ENCODE results near the gene BPI. TPM values are rescaled to one million over a fixed set of nuclear protein-coding genes. Genes with fewer than 3 reads are reported as not detected.
"Not testable (repeated sequence)": the region's sequence is repeated elsewhere in the genome, so short reads cannot be mapped to it uniquely, and the experiment has no call there.

Gene BPI
- total and polyA plus RNA-seq, 4 donors: 5.0 to 11.5 (median 8.7) TPM; not detected in 1

DNA sequence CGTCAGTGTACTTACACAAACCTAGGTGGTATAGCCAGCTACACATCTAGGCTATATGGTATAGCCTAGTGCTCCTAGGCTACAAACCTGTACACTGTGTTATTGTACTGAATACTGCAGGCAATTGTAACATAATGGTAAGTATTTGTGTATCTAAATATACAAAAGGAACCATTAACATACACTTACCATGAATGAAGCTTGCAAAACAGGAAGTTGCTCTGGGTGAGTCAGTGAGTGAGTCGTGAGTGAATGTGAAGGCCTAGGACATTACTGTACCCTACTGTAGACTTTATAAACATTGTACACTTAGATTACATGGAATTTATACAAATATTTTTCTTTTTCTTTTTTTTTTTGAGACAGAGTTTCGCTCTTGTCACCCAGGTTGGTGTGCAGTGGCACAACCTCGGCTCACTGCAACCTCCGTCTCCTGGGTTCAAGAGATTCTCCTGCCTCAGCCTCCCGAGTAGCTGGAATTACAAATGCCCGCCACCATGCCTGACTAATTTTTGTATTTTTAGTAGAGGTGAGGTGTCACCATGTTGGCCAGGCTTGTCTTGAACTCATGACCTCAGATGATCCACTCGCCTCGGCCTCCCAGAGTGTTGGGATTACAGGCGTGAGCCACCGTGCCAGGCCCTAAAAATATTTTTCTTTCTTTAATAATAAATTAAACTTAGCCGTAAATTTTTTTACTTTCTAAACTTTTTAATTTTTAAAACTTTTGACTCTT, 28.0 kb upstream of the BPI start:
- H3K4me1 ChIP-seq (ENCODE audit: control insufficient read depth, insufficient read depth, low read length): peaks cover 24% of the 10 kb centered on the region
- no peak overlapping the region for H3K4me3 ChIP-seq (ENCODE audit: low read depth, low read length)
- 100% methylated on average over 3 of the region's 12 CpGs for WGBS (ENCODE audit: insufficient coverage)
- H3K27ac ChIP-seq (ENCODE audit: low read depth, low read length): no peak overlapping the region
- no peaks in the 10 kb centered on the region for H3K27me3 ChIP-seq (ENCODE audit: control insufficient read depth, insufficient read depth, low read length)
- no peaks in the 10 kb centered on the region for H3K9me3 ChIP-seq (ENCODE audit: control insufficient read depth, insufficient read depth, low read length)
- DNase-seq (ENCODE audit: low read depth in 4 of 6, low spot score in 6 of 6): no peak
- no peaks in the 10 kb centered on the region for H3K36me3 ChIP-seq (ENCODE audit: control insufficient read depth, insufficient read depth, low read length)

GRCh38 chr20:38277285-38277684, 26.7 kb upstream of the BPI start:
- Histone ChIP-seq H3K27ac (ENCODE audit: low read depth, low read length) (no peak overlapping the region), H3K9me3 (ENCODE audit: control insufficient read depth, insufficient read depth, low read length) (no peaks in the 10 kb centered on the region), H3K4me3 (ENCODE audit: low read depth, low read length) (no peak overlapping the region), H3K4me1 (ENCODE audit: control insufficient read depth, insufficient read depth, low read length) (peaks cover 19% of the 10 kb centered on the region), H3K27me3 (ENCODE audit: control insufficient read depth, insufficient read depth, low read length) (no peaks in the 10 kb centered on the region), H3K36me3 (ENCODE audit: control insufficient read depth, insufficient read depth, low read length) (no peaks in the 10 kb centered on the region)
- whole genome bisulfite sequencing (ENCODE audit: insufficient coverage): 100% methylated on average over 1 of the region's 5 CpGs
- DNase-seq (ENCODE audit: low read depth in 4 of 6, low spot score in 6 of 6): no peak

- H3K36me3 ChIP-seq (ENCODE audit: control insufficient read depth, insufficient read depth, low read length): no peaks in the 10 kb centered on the region
Observed at GRCh38 chr20:38277691-38278090, 26.3 kb upstream of the BPI start.

DNA sequence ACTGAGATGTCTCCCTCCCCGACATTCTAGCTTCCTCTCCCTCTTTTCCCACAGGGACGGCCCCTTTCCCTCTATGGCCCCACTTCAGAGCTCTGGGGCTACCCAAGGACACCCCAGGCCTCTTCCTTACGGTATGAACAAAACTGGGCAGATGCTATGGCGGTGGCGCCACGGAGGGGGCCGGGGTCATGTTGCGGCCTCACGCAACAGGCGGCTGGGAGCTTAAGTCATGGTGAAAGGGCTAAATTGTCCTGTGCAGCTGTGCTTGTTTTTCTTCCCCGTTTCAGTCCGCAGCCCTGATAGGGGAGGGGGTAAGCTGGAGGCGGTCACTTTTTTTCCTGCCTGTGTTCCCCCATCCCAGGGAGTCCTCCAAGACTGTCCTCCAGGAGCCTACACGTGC, 25.8 kb upstream of the BPI start:
- H3K27me3 ChIP-seq (ENCODE audit: control insufficient read depth, insufficient read depth, low read length): no peaks in the 10 kb centered on the region
- H3K4me3 ChIP-seq (ENCODE audit: low read depth, low read length): no peak overlapping the region
- WGBS (ENCODE audit: insufficient coverage): 25% methylated on average over 10 of the region's 14 CpGs
- H3K9me3 ChIP-seq (ENCODE audit: control insufficient read depth, insufficient read depth, low read length): no peaks in the 10 kb centered on the region
- peaks cover 16% of the 10 kb centered on the region for H3K4me1 ChIP-seq (ENCODE audit: control insufficient read depth, insufficient read depth, low read length)
- H3K27ac ChIP-seq (ENCODE audit: low read depth, low read length): peak overlapping the region; percentile 55
- DNase-seq (ENCODE audit: low read depth in 4 of 6, low spot score in 6 of 6): peak in 2 of 6 donors; percentile 48 to 74
- H3K36me3 ChIP-seq (ENCODE audit: control insufficient read depth, insufficient read depth, low read length): no peaks in the 10 kb centered on the region

More at GRCh38 chr20:38277691-38278090, 26.3 kb upstream of the BPI start:
- Histone ChIP-seq H3K4me1 (ENCODE audit: control insufficient read depth, insufficient read depth, low read length) (peaks cover 16% of the 10 kb centered on the region), H3K27me3 (ENCODE audit: control insufficient read depth, insufficient read depth, low read length) (no peaks in the 10 kb centered on the region), H3K27ac (ENCODE audit: low read depth, low read length) (peak overlapping the region; percentile 55), H3K4me3 (ENCODE audit: low read depth, low read length) (no peak overlapping the region), H3K9me3 (ENCODE audit: control insufficient read depth, insufficient read depth, low read length) (no peaks in the 10 kb centered on the region)
- WGBS (ENCODE audit: insufficient coverage): no CpG with 5 or more reads among the region's 2 CpGs
- no peak for DNase-seq (ENCODE audit: low read depth in 4 of 6, low spot score in 6 of 6)

- no peak for DNase-seq (ENCODE audit: low read depth in 4 of 6, low spot score in 6 of 6)
- H3K4me3 ChIP-seq (ENCODE audit: low read depth, low read length): no peak overlapping the region
- no peaks in the 10 kb centered on the region for H3K9me3 ChIP-seq (ENCODE audit: control insufficient read depth, insufficient read depth, low read length)
- peaks cover 16% of the 10 kb centered on the region for H3K4me1 ChIP-seq (ENCODE audit: control insufficient read depth, insufficient read depth, low read length)
- H3K27me3 ChIP-seq (ENCODE audit: control insufficient read depth, insufficient read depth, low read length): no peaks in the 10 kb centered on the region
- peak overlapping the region; percentile 55 for H3K27ac ChIP-seq (ENCODE audit: low read depth, low read length)
- WGBS (ENCODE audit: insufficient coverage): no CpG with 5 or more reads among the region's 2 CpGs
- no peaks in the 10 kb centered on the region for H3K36me3 ChIP-seq (ENCODE audit: control insufficient read depth, insufficient read depth, low read length)
Observed at GRCh38 chr20:38278763-38279162, 25.2 kb upstream of the BPI start.

DNA sequence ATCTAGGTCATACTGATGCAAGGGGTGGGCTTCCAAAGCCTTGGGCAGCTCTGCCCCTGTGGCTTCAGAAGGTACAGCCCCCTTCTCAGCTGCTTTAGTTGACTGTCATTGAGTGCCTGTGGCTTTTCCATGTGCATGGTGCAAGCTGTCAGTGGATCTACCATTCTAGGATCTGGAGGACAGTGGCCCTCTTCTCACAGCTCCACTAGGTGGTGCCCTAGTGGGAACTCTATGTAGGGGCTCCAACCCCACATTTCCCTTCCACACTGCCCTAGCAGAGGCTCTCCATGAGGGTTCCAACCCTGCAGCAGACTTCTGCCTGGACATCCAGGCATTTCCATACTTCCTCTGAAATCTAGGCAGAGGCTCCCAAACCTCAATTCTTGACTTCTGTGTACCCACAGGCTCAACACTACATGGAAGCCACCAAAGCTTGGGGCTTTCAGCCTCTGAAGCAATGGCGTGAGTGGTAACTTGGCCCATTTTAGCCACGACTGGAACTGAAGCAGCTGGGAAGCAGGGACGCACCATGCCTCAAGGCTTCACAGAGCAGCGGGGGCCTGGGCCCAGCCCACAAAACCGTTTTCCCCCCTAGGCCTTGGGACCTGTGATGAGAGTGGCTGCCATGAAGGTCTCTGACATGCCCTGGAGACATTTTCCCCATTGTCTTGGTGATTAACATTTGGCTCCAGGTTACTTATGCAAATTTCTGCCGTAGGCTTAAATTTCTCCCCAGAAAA, 22.6 kb upstream of the BPI start:
- not testable (repeated sequence) for H3K36me3 ChIP-seq (ENCODE audit: control insufficient read depth, insufficient read depth, low read length); H3K27ac ChIP-seq (ENCODE audit: low read depth, low read length); H3K9me3 ChIP-seq (ENCODE audit: control insufficient read depth, insufficient read depth, low read length); H3K27me3 ChIP-seq (ENCODE audit: control insufficient read depth, insufficient read depth, low read length); H3K4me3 ChIP-seq (ENCODE audit: low read depth, low read length); DNase-seq (ENCODE audit: low read depth in 4 of 6, low spot score in 6 of 6)
- H3K4me1 ChIP-seq (ENCODE audit: control insufficient read depth, insufficient read depth, low read length): peaks cover 16% of the 10 kb centered on the region
- WGBS (ENCODE audit: insufficient coverage): 92% methylated on average over 6 of the region's 6 CpGs

DNA sequence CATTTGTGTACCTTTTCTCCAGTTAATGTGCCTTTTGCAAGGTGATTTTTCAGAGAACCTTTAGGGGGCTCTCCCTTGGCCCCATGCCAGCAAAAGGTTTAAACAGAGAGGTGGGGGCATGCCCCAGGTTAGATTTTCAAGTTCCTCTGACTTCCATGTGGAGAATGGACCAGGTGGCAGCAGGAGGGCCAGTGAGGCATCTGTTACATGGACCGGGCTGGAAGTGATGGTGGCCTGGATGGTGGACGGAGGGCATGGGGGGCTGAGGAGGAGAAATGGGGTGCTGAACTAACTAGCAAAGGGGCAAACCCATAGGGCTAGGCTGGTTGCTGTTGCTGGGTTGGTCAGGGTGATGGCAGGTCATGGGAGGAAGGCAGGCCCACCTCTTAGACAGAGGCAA, 20.7 kb upstream of the BPI start:
- WGBS (ENCODE audit: insufficient coverage): 74% methylated on average over 2 of the region's 2 CpGs
- no peaks in the 10 kb centered on the region for H3K36me3 ChIP-seq (ENCODE audit: control insufficient read depth, insufficient read depth, low read length)
- H3K9me3 ChIP-seq (ENCODE audit: control insufficient read depth, insufficient read depth, low read length): no peaks in the 10 kb centered on the region
- no peaks in the 10 kb centered on the region for H3K27me3 ChIP-seq (ENCODE audit: control insufficient read depth, insufficient read depth, low read length)
- H3K4me1 ChIP-seq (ENCODE audit: control insufficient read depth, insufficient read depth, low read length): peaks cover 25% of the 10 kb centered on the region
- DNase-seq (ENCODE audit: low read depth in 4 of 6, low spot score in 6 of 6): no peak
- no peak overlapping the region for H3K4me3 ChIP-seq (ENCODE audit: low read depth, low read length)
- no peak overlapping the region for H3K27ac ChIP-seq (ENCODE audit: low read depth, low read length)

DNA sequence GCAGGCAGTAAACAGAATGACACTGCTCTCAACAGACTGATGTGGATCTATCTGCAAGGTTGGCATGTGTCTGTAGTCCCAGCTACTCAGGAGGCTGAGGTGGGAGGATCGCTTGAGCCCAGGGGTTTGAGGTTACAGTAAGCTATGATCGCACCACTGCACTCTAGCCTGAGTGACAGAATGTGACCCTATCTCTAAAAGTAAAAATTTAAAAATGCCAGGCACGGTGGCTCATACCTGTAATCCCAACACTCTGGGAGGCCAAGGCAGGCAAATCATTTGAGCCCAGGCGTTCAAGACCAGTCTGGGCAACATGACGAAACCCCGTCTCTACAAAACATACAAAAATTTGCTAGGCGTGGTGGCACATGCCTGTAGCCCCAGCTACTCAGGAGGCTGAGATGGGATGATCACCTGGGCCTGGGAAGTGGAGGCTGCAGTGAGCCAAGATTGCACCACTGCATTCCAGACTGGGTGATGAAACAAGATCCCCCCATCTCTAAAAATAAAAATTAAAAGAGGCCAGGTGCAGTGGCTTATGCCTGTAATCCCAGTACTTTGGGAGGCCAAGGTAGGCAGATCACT, 19.8 kb upstream of the BPI start:
- not testable (repeated sequence) for DNase-seq (ENCODE audit: low read depth in 4 of 6, low spot score in 6 of 6); H3K27me3 ChIP-seq (ENCODE audit: control insufficient read depth, insufficient read depth, low read length); H3K36me3 ChIP-seq (ENCODE audit: control insufficient read depth, insufficient read depth, low read length); H3K4me3 ChIP-seq (ENCODE audit: low read depth, low read length); H3K9me3 ChIP-seq (ENCODE audit: control insufficient read depth, insufficient read depth, low read length); H3K27ac ChIP-seq (ENCODE audit: low read depth, low read length)
- 87% methylated on average over 5 of the region's 7 CpGs for WGBS (ENCODE audit: insufficient coverage)
- peaks cover 19% of the 10 kb centered on the region for H3K4me1 ChIP-seq (ENCODE audit: control insufficient read depth, insufficient read depth, low read length)

DNA sequence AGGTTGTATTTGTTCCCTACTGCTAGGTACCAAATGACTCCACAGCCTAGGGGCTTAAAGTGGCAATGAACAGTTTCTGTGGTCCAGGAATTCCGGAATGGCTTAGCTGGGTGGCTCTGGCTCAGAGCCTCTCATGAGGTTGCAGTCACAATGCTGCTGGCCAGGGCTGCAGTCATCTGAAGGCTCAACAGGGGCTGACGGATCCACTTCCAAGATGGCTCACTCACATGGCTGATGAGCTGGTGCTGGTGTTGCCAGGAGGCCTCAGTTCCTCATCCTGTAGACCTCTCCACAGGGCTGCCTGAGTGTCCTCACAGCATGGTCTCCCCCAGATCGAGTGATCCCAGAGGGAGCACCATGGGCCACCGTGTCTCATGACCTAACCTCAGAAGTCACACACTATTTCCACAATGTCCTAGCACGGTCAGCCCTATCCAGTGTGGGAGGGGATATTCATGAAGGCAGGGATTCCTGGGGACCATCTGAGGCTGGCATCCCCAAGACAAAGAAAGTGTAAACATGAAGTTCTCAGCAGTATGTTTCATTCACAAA, 19.0 kb upstream of the BPI start:
- WGBS (ENCODE audit: insufficient coverage): 100% methylated on average over 3 of the region's 5 CpGs
- Histone ChIP-seq H3K4me1 (ENCODE audit: control insufficient read depth, insufficient read depth, low read length) (peaks cover 16% of the 10 kb centered on the region), H3K36me3 (ENCODE audit: control insufficient read depth, insufficient read depth, low read length) (no peaks in the 10 kb centered on the region), H3K27ac (ENCODE audit: low read depth, low read length) (no peak overlapping the region), H3K9me3 (ENCODE audit: control insufficient read depth, insufficient read depth, low read length) (no peaks in the 10 kb centered on the region), H3K27me3 (ENCODE audit: control insufficient read depth, insufficient read depth, low read length) (no peaks in the 10 kb centered on the region), H3K4me3 (ENCODE audit: low read depth, low read length) (no peak overlapping the region)
- DNase-seq (ENCODE audit: low read depth in 4 of 6, low spot score in 6 of 6): no peak

Measured in spinal cord (tissue), 10 donors.